Stimulated activated CD4-positive, alpha-beta T cell treated with anti-CD3 and anti-CD28 coated beads, Interleukin-12 subunit alpha, Interleukin-12 subunit beta, amount 100 ng/mL, for 4 hours (primary cell): ENCODE data around the gene RNF39.
A peak's percentile ranks its signal among the peaks of the same experiment; 100 is the strongest.
"Not testable (repeated sequence)": the region's sequence is repeated elsewhere in the genome, so short reads cannot be mapped to it uniquely, and the experiment has no call there.

Experiments used
- DNase-seq: peaks from one replicate; pipeline ENCODE4 v3.0.0-alpha.2; 2020

The RNF39 gene

GRCh38 chr6:30075094-30075789 lies at the start of gene RNF39:
Gene RNF39 (minus strand): TSS chr6:30075769. CDS start chr6:30075585, 184 bp downstream.
- no peak for DNase-seq

- no peak for DNase-seq
Measured at GRCh38 chr6:30122515-30122914, 46.9 kb upstream of the RNF39 start.

GRCh38 chr6:30121446-30122366 lies 46.1 kb upstream of the RNF39 start:
- no peak for DNase-seq

- not testable (repeated sequence) for DNase-seq
Measured at GRCh38 chr6:30118691-30119090, 43.1 kb upstream of the RNF39 start.

GRCh38 chr6:30116724-30117123 lies 41.2 kb upstream of the RNF39 start:
- DNase-seq = no peak

- no peak for DNase-seq
Measured at GRCh38 chr6:30113841-30114240, 38.3 kb upstream of the RNF39 start.

GRCh38 chr6:30113003-30113759 lies 37.6 kb upstream of the RNF39 start, which contains the start of gene TRIM31:
Gene TRIM31 (minus strand): TSS chr6:30113090. CDS start chr6:30112805, 285 bp downstream.
- DNase-seq = no peak

GRCh38 chr6:30112402-30112994 lies 36.9 kb upstream of the RNF39 start:
- DNase-seq = no peak

- DNase-seq = no peak
Measured at GRCh38 chr6:30111266-30111856, 35.8 kb upstream of the RNF39 start.

GRCh38 chr6:30104661-30105060 lies 29.1 kb upstream of the RNF39 start:
- DNase-seq = no peak

- no peak for DNase-seq
Measured at GRCh38 chr6:30103872-30104179, 28.3 kb upstream of the RNF39 start.

GRCh38 chr6:30102970-30103871 lies 27.7 kb upstream of the RNF39 start:
- DNase-seq = peak; percentile 73

GRCh38 chr6:30102414-30102969 lies 26.9 kb upstream of the RNF39 start:
- no peak for DNase-seq

- DNase-seq = peak; percentile 68
Measured at GRCh38 chr6:30101444-30102413, 26.2 kb upstream of the RNF39 start.

GRCh38 chr6:30100585-30101443 lies 25.2 kb upstream of the RNF39 start:
- peak; percentile 10 for DNase-seq

GRCh38 chr6:30100154-30100553 lies 24.6 kb upstream of the RNF39 start:
- DNase-seq = no peak

GRCh38 chr6:30097902-30098768 lies 22.6 kb upstream of the RNF39 start:
- no peak for DNase-seq

GRCh38 chr6:30096829-30097228 lies 21.3 kb upstream of the RNF39 start:
- no peak for DNase-seq
